Glutamatergic neuron (in vitro differentiated cells): ENCODE measurements around the gene TFCP2. TPM values are rescaled to one million over a fixed set of nuclear protein-coding genes. Genes with fewer than 3 reads are reported as not detected.

Experiments used
- DNase-seq: peaks from one replicate; pipeline ENCODE4 v3.0.0; 2022
- H3K27ac Mint-ChIP-seq: one replicate; pipeline ENCODE4 v1.8.0; 2020; ENCODE audit warnings: mild to moderate bottlenecking, mixed read lengths, inconsistent platforms; ENCODE audit not compliant: unreplicated experiment
- H3K27me3 Mint-ChIP-seq: one replicate; pipeline ENCODE4 v1.8.0; 2020; ENCODE audit warnings: mild to moderate bottlenecking, moderate library complexity, mixed read lengths, inconsistent platforms; ENCODE audit not compliant: unreplicated experiment
- H3K36me3 Mint-ChIP-seq: one replicate; pipeline ENCODE4 v1.8.0; 2020; ENCODE audit warnings: mild to moderate bottlenecking, mixed read lengths, inconsistent platforms; ENCODE audit not compliant: unreplicated experiment
- H3K4me1 Mint-ChIP-seq: one replicate; pipeline ENCODE4 v1.8.0; 2020; ENCODE audit warnings: mild to moderate bottlenecking, low read depth, mixed read lengths, inconsistent platforms; ENCODE audit not compliant: unreplicated experiment
- H3K4me3 Mint-ChIP-seq: one replicate; pipeline ENCODE4 v1.8.0; 2020; ENCODE audit warnings: mild to moderate bottlenecking, mixed read lengths, inconsistent platforms; ENCODE audit not compliant: unreplicated experiment
- H3K9me3 Mint-ChIP-seq: one replicate; pipeline ENCODE4 v1.8.0; 2020; ENCODE audit warnings: mild to moderate bottlenecking, moderate library complexity, mixed read lengths, inconsistent platforms; ENCODE audit not compliant: unreplicated experiment
- CTCF ChIP-seq: fragments of 200-600 bp; sonication (generic); IDR thresholded peaks from one replicate; pipeline ENCODE4 v1.5.0; 2021; ENCODE audit not compliant: partially characterized antibody, unreplicated experiment
- total RNA-seq: library from RNA; stranded (reverse); fragmentation: NEBNext Ultra II Directional; extraction: Animal tissue kit (Norgen Biotek cat#: 25700); gene quantifications from one replicate; pipeline ENCODE4 v1.2.1, GENCODE V29; 2021; ENCODE audit not compliant: unreplicated experiment

Gene TFCP2
- total RNA-seq, 1 donor from 2014 or later: 21.7 TPM

GRCh38 chr12:51200806-51201205, 27.9 kb upstream of the TFCP2 start:
- peaks cover 2% of the 10 kb centered on the region for H3K27me3 Mint-ChIP-seq
- TF ChIP-seq CTCF: no peak
- no peak overlapping the region for H3K4me3 Mint-ChIP-seq
- H3K36me3 Mint-ChIP-seq: no peaks in the 10 kb centered on the region
- H3K27ac Mint-ChIP-seq: no peak overlapping the region
- peaks cover 3% of the 10 kb centered on the region for H3K4me1 Mint-ChIP-seq
- no peak for DNase-seq
- H3K9me3 Mint-ChIP-seq: peaks cover 1% of the 10 kb centered on the region

GRCh38 chr12:51200156-51200555, 27.2 kb upstream of the TFCP2 start:
- Mint-ChIP-seq H3K27me3 (peaks cover 2% of the 10 kb centered on the region), H3K9me3 (peaks cover 1% of the 10 kb centered on the region), H3K4me3 (no peak overlapping the region), H3K27ac (no peak overlapping the region), H3K4me1 (peaks cover 3% of the 10 kb centered on the region), H3K36me3 (no peaks in the 10 kb centered on the region)
- TF ChIP-seq CTCF: no peak
- no peak for DNase-seq

GRCh38 chr12:51199366-51199945, 26.5 kb upstream of the TFCP2 start:
- Mint-ChIP-seq H3K9me3 (peaks cover 1% of the 10 kb centered on the region), H3K27ac (no peak overlapping the region), H3K27me3 (peaks cover 2% of the 10 kb centered on the region), H3K36me3 (no peaks in the 10 kb centered on the region), H3K4me3 (no peak overlapping the region), H3K4me1 (peaks cover 3% of the 10 kb centered on the region)
- no peak for DNase-seq
- TF ChIP-seq CTCF: no peak

GRCh38 chr12:51198568-51199365, 25.8 kb upstream of the TFCP2 start:
- no peak for TF ChIP-seq CTCF
- no peak overlapping the region for H3K27ac Mint-ChIP-seq
- DNase-seq: no peak

GRCh38 chr12:51197736-51198567, 25.0 kb upstream of the TFCP2 start:
- H3K27me3 Mint-ChIP-seq: peaks cover 2% of the 10 kb centered on the region
- DNase-seq: no peak
- peaks cover 5% of the 10 kb centered on the region for H3K4me1 Mint-ChIP-seq
- H3K4me3 Mint-ChIP-seq: no peak overlapping the region
- no peak for TF ChIP-seq CTCF
- no peaks in the 10 kb centered on the region for H3K36me3 Mint-ChIP-seq
- H3K9me3 Mint-ChIP-seq: peaks cover 1% of the 10 kb centered on the region
- H3K27ac Mint-ChIP-seq: no peak overlapping the region

More at GRCh38 chr12:51198568-51199365, 25.8 kb upstream of the TFCP2 start:
- Mint-ChIP-seq H3K4me1 (peaks cover 3% of the 10 kb centered on the region), H3K4me3 (no peak overlapping the region), H3K27me3 (peaks cover 2% of the 10 kb centered on the region), H3K36me3 (no peaks in the 10 kb centered on the region), H3K9me3 (peaks cover 1% of the 10 kb centered on the region)
